H1 (cell line): ENCODE data around the gene FBXO44. TPM values are rescaled to one million over a fixed set of nuclear protein-coding genes. Genes with fewer than 3 reads are reported as not detected.

Experiments used
- CBX8 ChIP-seq: fragments of 300-800, 300-1000 bp; sonication (generic); IDR thresholded peaks from 2 replicates; pipeline ENCODE4 v1.7.1; 2016; ENCODE audit warnings: low read depth, low read length, borderline replicate concordance
- GABPA ChIP-seq: IDR thresholded peaks from 2 replicates; pipeline ENCODE4 v1.6.1; 2011; ENCODE audit warnings: mild to moderate bottlenecking, low read length, moderate library complexity, borderline replicate concordance; ENCODE audit not compliant: insufficient read depth
- polyA plus RNA-seq, 7 experiments: library from polyadenylated mRNA; depleted of rRNA in 3 of 7; stranded (reverse) in 5 of 7; unstranded in 2 of 7; fragments of >200 nt in 5 of 7; fragments of 200-250 nt in 2 of 7; gene quantifications; 1 replicate in 5 of 7; 2 replicates in 1 of 7; 4 replicates in 1 of 7; pipeline versions ENCODE4 v1.2.1 to v1.2.3, GENCODE V29; 2011 to 2013; ENCODE audit warnings: missing spikeins in 2 of 7, mixed read lengths in 2 of 7
- total RNA-seq: library from RNA; stranded (reverse); fragmentation: NEBNext Ultra II Directional; extraction: Animal tissue kit (Norgen Biotek cat#: 25700); gene quantifications from 2 replicates; pipeline ENCODE4 v1.2.1, GENCODE V29; 2021
- TF ChIP-seq, protein P1 (sequence below): fragments of 300-600 bp; sonication (generic); IDR thresholded peaks from 2 replicates; pipeline ENCODE4 v1.7.1; 2012; ENCODE audit warnings: low read length, moderate library complexity, mild to moderate bottlenecking, inconsistent platforms; ENCODE audit not compliant: insufficient replicate concordance

FBXO44 gene
- total and polyA plus RNA-seq, 2 of the 8 experiments (the other 6 are each of a cell fraction or from before 2014, with no cell fraction given): 27.0 to 27.2 TPM

DNA sequence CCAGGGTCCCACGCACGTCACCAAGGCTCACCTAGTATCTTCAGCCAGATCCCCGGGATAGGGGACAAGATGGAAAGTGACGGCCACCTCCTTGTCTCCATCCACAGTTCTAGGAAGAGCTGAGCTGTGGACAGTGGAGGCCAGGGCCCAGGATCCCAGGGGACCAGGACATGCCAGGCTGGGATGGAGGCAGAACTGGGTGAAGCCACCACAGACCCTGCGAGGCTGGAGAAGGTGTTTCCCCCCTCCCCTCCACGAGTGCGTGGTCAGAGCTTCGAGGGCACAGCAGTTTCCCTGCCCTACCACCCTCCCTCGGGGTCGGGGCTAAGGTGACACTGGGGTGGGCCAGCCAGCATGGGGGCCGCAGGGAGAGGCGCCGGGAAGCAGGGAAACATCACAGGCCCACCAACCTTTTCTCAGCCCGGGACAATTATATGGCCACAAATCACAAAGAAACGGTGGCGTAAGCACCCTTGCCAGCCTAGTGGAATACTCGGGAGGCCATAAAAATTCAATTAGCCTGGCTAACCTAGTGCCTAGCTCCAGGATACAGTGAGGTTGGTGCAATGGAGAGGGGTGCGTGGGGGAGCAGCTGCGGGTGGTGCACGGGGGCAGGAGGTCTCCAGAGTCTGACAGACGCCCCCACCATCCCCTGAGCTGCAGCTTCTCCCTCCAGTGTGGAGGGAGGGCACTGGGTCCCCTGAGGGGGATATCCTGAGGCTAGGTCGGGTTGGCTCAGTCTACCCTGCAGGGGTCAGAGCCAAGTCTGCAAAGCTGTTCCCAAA, 50.2 kb downstream of the FBXO44 start (continued):
- TF ChIP-seq, protein P1, sequence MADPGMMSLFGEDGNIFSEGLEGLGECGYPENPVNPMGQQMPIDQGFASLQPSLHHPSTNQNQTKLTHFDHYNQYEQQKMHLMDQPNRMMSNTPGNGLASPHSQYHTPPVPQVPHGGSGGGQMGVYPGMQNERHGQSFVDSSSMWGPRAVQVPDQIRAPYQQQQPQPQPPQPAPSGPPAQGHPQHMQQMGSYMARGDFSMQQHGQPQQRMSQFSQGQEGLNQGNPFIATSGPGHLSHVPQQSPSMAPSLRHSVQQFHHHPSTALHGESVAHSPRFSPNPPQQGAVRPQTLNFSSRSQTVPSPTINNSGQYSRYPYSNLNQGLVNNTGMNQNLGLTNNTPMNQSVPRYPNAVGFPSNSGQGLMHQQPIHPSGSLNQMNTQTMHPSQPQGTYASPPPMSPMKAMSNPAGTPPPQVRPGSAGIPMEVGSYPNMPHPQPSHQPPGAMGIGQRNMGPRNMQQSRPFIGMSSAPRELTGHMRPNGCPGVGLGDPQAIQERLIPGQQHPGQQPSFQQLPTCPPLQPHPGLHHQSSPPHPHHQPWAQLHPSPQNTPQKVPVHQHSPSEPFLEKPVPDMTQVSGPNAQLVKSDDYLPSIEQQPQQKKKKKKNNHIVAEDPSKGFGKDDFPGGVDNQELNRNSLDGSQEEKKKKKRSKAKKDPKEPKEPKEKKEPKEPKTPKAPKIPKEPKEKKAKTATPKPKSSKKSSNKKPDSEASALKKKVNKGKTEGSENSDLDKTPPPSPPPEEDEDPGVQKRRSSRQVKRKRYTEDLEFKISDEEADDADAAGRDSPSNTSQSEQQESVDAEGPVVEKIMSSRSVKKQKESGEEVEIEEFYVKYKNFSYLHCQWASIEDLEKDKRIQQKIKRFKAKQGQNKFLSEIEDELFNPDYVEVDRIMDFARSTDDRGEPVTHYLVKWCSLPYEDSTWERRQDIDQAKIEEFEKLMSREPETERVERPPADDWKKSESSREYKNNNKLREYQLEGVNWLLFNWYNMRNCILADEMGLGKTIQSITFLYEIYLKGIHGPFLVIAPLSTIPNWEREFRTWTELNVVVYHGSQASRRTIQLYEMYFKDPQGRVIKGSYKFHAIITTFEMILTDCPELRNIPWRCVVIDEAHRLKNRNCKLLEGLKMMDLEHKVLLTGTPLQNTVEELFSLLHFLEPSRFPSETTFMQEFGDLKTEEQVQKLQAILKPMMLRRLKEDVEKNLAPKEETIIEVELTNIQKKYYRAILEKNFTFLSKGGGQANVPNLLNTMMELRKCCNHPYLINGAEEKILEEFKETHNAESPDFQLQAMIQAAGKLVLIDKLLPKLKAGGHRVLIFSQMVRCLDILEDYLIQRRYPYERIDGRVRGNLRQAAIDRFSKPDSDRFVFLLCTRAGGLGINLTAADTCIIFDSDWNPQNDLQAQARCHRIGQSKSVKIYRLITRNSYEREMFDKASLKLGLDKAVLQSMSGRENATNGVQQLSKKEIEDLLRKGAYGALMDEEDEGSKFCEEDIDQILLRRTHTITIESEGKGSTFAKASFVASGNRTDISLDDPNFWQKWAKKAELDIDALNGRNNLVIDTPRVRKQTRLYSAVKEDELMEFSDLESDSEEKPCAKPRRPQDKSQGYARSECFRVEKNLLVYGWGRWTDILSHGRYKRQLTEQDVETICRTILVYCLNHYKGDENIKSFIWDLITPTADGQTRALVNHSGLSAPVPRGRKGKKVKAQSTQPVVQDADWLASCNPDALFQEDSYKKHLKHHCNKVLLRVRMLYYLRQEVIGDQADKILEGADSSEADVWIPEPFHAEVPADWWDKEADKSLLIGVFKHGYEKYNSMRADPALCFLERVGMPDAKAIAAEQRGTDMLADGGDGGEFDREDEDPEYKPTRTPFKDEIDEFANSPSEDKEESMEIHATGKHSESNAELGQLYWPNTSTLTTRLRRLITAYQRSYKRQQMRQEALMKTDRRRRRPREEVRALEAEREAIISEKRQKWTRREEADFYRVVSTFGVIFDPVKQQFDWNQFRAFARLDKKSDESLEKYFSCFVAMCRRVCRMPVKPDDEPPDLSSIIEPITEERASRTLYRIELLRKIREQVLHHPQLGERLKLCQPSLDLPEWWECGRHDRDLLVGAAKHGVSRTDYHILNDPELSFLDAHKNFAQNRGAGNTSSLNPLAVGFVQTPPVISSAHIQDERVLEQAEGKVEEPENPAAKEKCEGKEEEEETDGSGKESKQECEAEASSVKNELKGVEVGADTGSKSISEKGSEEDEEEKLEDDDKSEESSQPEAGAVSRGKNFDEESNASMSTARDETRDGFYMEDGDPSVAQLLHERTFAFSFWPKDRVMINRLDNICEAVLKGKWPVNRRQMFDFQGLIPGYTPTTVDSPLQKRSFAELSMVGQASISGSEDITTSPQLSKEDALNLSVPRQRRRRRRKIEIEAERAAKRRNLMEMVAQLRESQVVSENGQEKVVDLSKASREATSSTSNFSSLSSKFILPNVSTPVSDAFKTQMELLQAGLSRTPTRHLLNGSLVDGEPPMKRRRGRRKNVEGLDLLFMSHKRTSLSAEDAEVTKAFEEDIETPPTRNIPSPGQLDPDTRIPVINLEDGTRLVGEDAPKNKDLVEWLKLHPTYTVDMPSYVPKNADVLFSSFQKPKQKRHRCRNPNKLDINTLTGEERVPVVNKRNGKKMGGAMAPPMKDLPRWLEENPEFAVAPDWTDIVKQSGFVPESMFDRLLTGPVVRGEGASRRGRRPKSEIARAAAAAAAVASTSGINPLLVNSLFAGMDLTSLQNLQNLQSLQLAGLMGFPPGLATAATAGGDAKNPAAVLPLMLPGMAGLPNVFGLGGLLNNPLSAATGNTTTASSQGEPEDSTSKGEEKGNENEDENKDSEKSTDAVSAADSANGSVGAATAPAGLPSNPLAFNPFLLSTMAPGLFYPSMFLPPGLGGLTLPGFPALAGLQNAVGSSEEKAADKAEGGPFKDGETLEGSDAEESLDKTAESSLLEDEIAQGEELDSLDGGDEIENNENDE: no peak
- TF ChIP-seq CBX8 (no peak), GABPA (no peak)
